Prostate gland (tissue), 2 donors: ENCODE results near the gene GAREM2. TPM values are rescaled to one million over a fixed set of nuclear protein-coding genes. Genes with fewer than 3 reads are reported as not detected.

Experiments used
- DNase-seq: peaks from one replicate; pipeline ENCODE4 v3.0.0-alpha.2; 2019; ENCODE audit warnings: low spot score
- H3K27ac ChIP-seq, 2 donors: fragments of 200-600 bp; sonication (generic); 2 replicates each; pipeline ENCODE4 v1.5.1; 2017 to 2019
- H3K27me3 ChIP-seq: fragments of 200-600 bp; sonication (generic); replicated peaks from 2 replicates; pipeline ENCODE4 v1.5.1; 2019; ENCODE audit not compliant: insufficient read depth
- H3K36me3 ChIP-seq, 2 donors: fragments of 200-600 bp; sonication (generic); 1 replicate in 1 of 2; 2 replicates in 1 of 2; pipeline versions ENCODE4 v1.5.1 to v1.8.1; 2017 to 2019
- H3K4me1 ChIP-seq: fragments of 200-600 bp; sonication (generic); replicated peaks from 2 replicates; pipeline ENCODE4 v1.5.1; 2019
- H3K4me3 ChIP-seq, 2 donors: fragments of 200-600 bp; sonication (generic); 2 replicates each; pipeline ENCODE4 v1.5.1; 2017 to 2019
- H3K9me3 ChIP-seq: fragments of 200-600 bp; sonication (generic); 2 replicates; pipeline ENCODE4 v1.5.1; 2017
- CTCF ChIP-seq, 4 experiments: fragments of 200-600 bp in 2 of 4; fragments of 450-650 bp in 2 of 4; sonication (generic) in 2 of 4; IDR thresholded peaks; 1 replicate in 3 of 4; 2 replicates in 1 of 4; pipeline ENCODE4 v1.5.1; 2016 to 2019; ENCODE audit warnings: antibody characterized with exemption in 4 of 4, mild to moderate bottlenecking in 2 of 4, moderate library complexity in 2 of 4
- POLR2A ChIP-seq: fragments of 450-650 bp; IDR thresholded peaks from one replicate; pipeline ENCODE4 v1.6.1; 2016; ENCODE audit warnings: antibody characterized with exemption, mild to moderate bottlenecking
- POLR2AphosphoS5 ChIP-seq: sonication (generic); formaldehyde crosslinking; IDR thresholded peaks from one replicate; pipeline ENCODE4 v1.6.1; 2017; ENCODE audit warnings: antibody characterized with exemption
- WGBS: methylation state at CpG from one replicate; pipeline ENCODE4 v1.1.5; 2018; 5-methylcytosine and 5-hydroxymethylcytosine counted together
- intact Hi-C: fragments of 100-400 bp; cut with DNase I; formaldehyde crosslinking; loops from one replicate; pipeline ENCODE4 v1.14.2; 2022
- total RNA-seq, 2 donors: library from RNA; depleted of rRNA; stranded (reverse); fragments of >200 nt; gene quantifications; one replicate each; pipeline ENCODE4 v1.1.0, GENCODE V29; 2016

The GAREM2 gene
- total RNA-seq, 2 donors from 2014 or later: 3.5 TPM

GRCh38 chr2:26197516-26197915, 24.6 kb downstream of the GAREM2 start:
- Histone ChIP-seq H3K4me1 (no peaks in the 10 kb centered on the region), H3K27me3 (no peaks in the 10 kb centered on the region), H3K36me3 (peaks cover 2 to 10% of the 10 kb centered on the region in 2 donors), H3K9me3 (no peaks in the 10 kb centered on the region), H3K4me3 (no peak overlapping the region), H3K27ac (no peak overlapping the region)
- intact Hi-C loops: no loop called here
- no peak for TF ChIP-seq POLR2A
- no peak for TF ChIP-seq POLR2AphosphoS5
- TF ChIP-seq CTCF (IDR thresholded peaks at IDR 0.05): no peak
- WGBS: 49% methylated on average over 4 of the region's 4 CpGs
- DNase-seq: no peak

GRCh38 chr2:26202981-26203490, 30.1 kb downstream of the GAREM2 start:
- TF ChIP-seq POLR2AphosphoS5: no peak
- TF ChIP-seq POLR2A: no peak
- no peak for TF ChIP-seq CTCF (IDR thresholded peaks at IDR 0.05)
- intact Hi-C loops: no loop called here
- Histone ChIP-seq H3K9me3 (no peaks in the 10 kb centered on the region), H3K4me3 (no peak overlapping the region), H3K27me3 (no peaks in the 10 kb centered on the region), H3K27ac (no peak overlapping the region), H3K4me1 (no peaks in the 10 kb centered on the region), H3K36me3 (no peaks in the 10 kb centered on the region)
- 30% methylated on average over 1 of the region's 1 CpG for WGBS
- DNase-seq: no peak

- TF ChIP-seq POLR2AphosphoS5 (no peak), POLR2A (no peak), CTCF (IDR thresholded peaks at IDR 0.05) (no peak)
- Histone ChIP-seq H3K4me3 (no peak overlapping the region), H3K27ac (no peak overlapping the region), H3K27me3 (no peaks in the 10 kb centered on the region), H3K9me3 (no peaks in the 10 kb centered on the region), H3K36me3 (peaks cover 0 to under 1% of the 10 kb centered on the region in 2 donors), H3K4me1 (no peaks in the 10 kb centered on the region)
- intact Hi-C loops: no loop called here
- 86% methylated on average over 7 of the region's 7 CpGs for WGBS
- DNase-seq: no peak
These were observed 31.0 kb downstream of the GAREM2 start for GRCh38 chr2:26203906-26204305.

GRCh38 chr2:26212011-26212410, 39.1 kb downstream of the GAREM2 start:
- H3K36me3 ChIP-seq: peaks cover 6 to 8% of the 10 kb centered on the region in 2 donors
- no peak for DNase-seq
- 87% methylated on average over 5 of the region's 5 CpGs for WGBS
- H3K27ac ChIP-seq: no peak overlapping the region
- H3K4me1 ChIP-seq: no peaks in the 10 kb centered on the region
- H3K9me3 ChIP-seq: no peaks in the 10 kb centered on the region
- no peaks in the 10 kb centered on the region for H3K27me3 ChIP-seq
- intact Hi-C loops: no loop called here
- H3K4me3 ChIP-seq: no peak overlapping the region
- no peak for TF ChIP-seq POLR2A

- H3K9me3 ChIP-seq: no peaks in the 10 kb centered on the region
- TF ChIP-seq POLR2A: no peak
- TF ChIP-seq POLR2AphosphoS5: no peak
- TF ChIP-seq CTCF (IDR thresholded peaks at IDR 0.05): no peak
- no peak for DNase-seq
- H3K27me3 ChIP-seq: no peaks in the 10 kb centered on the region
- no peak overlapping the region for H3K27ac ChIP-seq
- WGBS: 63% methylated on average over 1 of the region's 1 CpG
- H3K36me3 ChIP-seq: peaks cover 2 to 6% of the 10 kb centered on the region in 2 donors
- no peaks in the 10 kb centered on the region for H3K4me1 ChIP-seq
- intact Hi-C loops: no loop called here
- H3K4me3 ChIP-seq: no peak overlapping the region
These were observed 41.9 kb downstream of the GAREM2 start for GRCh38 chr2:26214759-26215158.
